HG02678 (cell line): ENCODE data around the gene ALDH7A1.
"Not testable (repeated sequence)": the region's sequence is repeated elsewhere in the genome, so short reads cannot be mapped to it uniquely, and the experiment has no call there.

ENCODE experiments used
- ATAC-seq: cut with Tn5 transposase; IDR thresholded peaks from one replicate; pipeline ENCODE4 v1.9.1; 2021; ENCODE audit warnings: mild to moderate bottlenecking, moderate library complexity; ENCODE audit not compliant: unreplicated experiment

The ALDH7A1 gene

DNA sequence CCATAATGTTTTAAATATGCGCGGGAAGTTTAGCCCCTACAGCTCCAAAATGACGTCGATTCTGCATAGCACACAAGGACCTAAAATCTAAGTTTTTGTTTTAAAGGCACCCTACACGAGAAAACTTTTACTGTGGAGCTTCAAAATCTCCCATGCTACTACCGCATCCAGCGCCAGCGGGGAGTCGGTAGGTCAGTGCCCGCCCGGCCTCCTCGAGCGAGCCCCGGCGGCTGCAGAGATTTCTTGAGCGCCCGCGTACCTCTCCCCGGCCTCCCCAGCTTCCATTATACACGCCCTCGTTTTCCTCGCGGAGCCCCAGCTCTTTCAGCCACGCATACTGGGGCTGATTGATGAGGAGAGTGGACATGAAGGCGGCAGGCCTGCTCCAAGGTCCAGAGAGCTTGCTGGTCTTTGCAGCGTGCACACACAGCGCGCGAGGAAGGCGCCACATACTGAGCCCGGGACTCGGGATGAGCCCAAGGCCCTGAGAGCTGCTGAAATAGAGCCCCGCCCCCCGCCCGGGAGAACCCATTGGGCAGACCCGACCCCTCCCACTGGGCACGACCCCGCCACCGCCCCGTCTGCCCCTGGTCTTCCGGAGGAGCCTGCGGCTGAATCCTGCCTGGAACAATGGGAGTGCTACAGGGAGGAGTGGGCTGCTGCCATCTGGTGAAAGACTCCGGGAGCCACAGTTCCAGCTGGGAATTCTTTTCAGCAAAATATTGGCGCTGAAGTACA, at the start of gene ALDH7A1:
TSS of gene ALDH7A1 (minus strand) at position 472 of the 738 bp plus-strand sequence. CDS start at position 451, 21 bp downstream.
- ATAC-seq = peak; percentile 76

DNA sequence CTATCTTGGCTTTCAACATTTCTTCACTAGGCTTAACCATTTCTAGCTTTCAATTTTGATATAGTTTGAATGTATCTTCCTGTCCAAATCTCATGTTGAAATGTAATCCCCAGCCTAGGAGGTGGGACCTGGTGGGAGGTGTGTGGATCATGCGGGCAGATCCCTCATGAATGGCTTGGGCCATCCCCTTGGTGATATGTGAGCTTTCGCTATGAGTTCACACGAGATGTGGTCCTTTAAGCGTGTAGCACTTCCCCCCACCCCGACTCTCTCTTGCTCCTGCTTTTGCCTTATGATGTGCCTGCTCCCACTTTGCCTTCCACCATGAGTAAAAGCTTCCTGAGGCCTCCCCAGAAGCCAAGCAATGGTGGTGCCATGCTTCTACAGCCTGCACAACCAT, 46.4 kb upstream of the ALDH7A1 start:
- ATAC-seq = no peak

DNA sequence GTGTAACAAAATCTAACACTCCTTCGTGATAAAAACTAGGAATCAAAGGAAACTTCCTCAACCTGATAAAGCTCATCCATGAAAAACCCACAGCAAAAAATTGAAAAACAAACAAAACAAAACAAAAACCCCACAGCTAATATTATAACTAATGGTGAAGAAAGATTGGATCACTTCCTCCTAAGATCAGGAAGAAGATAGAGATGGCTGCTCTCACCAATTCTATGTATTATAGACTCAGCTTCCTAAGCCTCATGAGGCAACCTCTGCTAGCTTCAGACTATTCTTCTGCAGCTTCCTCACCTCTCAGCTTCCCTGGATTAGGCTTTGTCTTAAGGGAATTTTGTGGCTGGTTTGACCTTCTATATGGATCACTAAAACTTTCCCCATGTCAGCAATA, 45.8 kb upstream of the ALDH7A1 start:
- no peak for ATAC-seq

DNA sequence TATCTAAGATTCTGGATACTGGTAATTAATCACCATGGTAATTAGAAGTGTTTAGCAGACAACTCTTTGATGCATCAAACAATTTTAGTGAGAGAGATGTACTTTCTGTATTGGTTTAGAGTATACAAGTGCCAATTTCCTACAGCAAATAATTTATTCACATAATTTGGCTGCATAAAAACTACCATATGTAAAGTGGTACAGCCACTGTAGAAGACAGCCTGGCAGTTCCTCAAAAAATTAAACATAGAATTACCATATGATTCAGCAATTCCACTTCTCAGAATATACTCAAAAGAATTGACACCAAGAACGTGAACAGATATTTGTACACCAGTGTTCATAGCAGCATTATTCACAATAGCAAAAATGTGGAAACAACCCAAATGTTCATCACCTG, 41.9 kb upstream of the ALDH7A1 start:
- ATAC-seq = no peak

DNA sequence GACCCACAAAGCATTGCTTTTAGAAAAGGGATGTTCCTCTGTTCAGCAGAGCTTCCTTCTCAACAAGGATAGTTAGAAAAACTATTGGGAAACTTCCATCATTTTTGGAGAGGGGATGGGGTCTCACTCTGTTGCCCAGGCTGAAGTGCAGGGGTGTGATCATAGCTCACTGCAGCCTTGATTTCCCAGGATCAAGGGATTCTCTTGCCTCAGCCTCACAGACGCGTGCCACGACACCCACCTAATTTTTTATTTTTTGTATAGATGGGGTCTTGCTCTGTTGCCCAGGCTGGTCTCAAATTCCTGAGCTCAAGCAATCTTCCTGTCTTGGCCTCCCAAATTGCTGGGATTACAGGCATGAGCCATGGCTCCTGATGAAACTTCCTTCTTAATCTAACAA, 40.6 kb upstream of the ALDH7A1 start:
- no peak for ATAC-seq

DNA sequence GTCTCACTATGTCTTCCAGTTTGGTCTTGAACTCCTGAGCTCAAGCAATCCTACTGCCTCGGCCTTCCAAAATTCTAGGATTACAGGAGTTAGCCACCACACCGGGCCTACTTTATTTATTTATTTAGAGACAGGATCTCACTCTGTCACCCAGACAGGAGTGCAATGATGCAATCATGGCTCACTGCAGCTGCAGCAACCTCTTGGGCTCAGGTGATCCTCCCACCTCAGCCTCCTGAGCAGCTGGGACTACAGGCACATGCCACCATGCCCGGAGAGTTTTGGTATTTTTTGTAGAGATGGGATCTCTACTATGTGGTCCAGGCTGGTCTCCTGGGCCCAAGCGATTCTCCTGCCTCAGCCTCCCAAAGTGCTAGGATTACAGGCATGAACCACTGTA, 38.5 kb upstream of the ALDH7A1 start:
- no peak for ATAC-seq

DNA sequence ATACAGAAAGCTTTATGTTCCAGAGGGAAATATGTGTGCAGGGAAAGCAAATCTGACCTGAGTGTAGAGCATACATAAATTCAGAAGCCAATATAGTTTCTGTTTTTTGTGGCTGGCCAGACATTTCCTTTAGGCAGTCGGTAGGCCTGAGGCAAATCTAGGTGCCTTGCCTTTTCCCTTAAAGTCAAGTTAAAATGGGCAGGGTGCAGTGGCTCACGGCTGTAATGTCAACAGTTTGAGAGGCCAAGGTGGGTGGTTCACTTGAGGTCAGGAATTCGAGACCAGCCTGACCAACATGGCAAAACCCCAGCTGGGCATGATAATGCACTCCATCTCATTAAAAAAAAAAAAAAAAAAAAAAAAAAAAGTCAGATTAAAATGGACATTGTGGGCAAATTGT, 36.9 kb upstream of the ALDH7A1 start:
- no peak for ATAC-seq

DNA sequence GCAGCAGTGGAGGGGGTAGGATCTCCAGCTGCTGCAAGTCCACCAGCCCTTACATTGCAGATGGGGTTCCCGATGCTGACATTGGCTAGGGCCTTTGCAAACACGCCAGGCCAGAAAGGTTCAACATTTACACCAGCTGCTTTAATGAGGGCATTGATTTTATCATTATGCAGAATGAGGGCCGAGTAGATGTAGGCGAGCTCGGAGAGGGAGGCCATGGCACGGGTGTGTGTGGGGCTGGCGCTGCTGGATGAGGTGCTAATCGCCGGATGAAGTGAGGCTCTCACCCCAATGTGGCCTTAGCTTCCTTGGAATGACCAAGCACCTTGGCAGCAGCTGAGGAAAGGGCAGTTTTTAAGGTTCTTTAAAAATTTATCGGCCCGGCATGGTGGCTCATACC, 33.1 kb upstream of the ALDH7A1 start:
- no peak for ATAC-seq

DNA sequence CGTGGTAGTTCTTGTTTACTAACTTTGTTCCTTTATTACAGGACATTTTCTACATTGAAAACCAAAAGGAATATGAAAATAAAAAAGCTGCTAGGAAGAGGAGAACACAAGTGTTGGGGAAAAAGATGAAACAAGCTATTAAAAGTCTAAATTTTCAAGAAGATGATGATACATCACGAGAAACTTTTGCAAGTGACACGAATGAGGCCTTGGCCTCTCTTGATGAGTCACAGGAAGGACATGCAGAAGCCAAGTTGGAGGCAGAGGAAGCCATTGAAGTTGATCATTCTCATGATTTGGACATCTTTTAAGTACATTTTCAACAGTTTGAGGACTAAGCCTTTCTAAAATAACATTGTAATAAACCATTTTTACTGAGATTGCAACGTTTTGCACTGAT, 29.5 kb upstream of the ALDH7A1 start:
- ATAC-seq = no peak

DNA sequence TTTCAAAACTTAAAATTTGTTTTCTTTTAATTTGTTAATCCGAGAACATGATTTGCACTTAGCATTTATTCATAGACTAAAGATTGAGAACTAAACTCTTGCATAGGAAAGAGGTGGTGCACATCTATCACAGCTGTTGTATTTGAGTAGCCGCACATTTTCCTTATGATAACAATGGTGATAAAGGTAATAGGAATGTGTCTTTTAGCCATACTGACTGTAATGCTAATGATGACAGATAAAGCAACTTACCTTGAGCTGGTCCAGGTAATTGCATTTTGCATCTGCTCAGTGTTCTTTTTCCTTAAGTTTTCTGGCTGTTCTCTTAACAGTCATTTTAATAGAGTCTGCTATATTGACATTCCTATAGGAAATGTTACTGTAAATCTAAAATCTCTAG, 24.8 kb upstream of the ALDH7A1 start:
- no peak for ATAC-seq

DNA sequence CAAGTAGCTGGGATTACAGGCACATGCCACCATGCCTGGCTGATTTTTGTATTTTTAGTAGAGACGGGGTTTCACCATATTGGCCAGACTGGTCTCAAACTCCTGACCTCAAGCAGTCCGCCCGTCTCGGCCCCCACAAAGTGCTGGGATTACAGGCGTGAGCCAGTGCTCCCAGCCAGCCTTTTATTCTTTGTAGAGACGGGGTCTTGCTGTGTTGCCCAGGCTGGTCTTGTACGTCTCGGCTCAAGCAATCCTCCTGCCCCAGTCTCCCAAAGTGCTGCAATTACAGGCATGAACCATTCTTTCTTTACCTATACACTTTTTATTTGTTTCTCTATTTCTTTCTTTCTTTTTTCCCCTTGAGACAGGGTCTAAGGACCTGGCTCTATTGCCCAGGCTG, 22.6 kb upstream of the ALDH7A1 start:
- not testable (repeated sequence) for ATAC-seq

DNA sequence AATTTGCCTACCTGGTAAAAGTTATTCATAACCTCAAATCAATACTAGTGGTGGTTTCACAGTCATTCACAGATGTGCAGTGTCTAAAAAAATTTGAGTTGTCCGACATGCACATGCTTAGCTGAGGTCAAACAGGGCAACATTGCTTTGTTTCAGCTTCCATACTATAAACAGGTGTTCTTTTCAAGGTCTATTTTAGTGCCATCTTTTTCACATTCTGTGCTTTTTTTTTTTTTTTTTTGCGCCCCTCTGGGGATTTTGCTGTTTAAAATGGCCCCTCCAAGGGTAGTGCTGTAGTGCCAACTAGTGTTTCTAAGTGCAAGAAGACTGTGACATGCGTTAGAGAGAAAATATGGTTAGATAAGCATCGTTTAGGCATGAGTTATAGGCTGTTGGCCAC, 20.3 kb upstream of the ALDH7A1 start:
- ATAC-seq = peak; percentile 99

DNA sequence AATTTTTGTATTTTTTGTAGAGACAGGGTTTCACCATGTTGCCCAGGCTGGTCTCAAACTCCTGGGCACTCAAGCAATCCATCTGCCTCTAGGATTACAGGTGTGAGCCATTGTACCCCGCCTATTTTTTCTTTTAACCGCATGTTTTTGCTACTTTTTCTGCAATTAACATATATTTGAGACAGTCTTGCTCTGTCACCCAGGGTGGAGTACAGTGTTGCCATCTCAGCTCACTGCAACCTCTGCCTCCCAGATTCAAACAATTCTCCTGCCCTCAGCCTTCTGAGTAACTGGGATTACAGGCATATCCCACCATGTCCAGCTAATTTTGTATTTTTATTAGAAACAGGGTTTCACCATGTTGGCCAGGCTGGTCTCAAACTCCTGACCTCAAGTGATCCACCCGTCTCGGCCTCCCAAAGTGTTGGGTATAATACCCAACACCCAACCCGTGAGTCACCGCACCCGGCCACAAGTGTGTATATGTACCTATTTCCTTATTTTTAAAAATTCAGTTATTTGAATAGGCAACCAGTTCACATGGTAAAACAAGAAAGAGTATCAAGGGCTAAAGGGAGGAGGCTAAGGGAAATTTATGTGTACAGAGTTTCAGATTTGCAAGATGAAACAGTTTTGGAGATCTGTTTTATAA, 19.0 kb upstream of the ALDH7A1 start:
- no peak for ATAC-seq

DNA sequence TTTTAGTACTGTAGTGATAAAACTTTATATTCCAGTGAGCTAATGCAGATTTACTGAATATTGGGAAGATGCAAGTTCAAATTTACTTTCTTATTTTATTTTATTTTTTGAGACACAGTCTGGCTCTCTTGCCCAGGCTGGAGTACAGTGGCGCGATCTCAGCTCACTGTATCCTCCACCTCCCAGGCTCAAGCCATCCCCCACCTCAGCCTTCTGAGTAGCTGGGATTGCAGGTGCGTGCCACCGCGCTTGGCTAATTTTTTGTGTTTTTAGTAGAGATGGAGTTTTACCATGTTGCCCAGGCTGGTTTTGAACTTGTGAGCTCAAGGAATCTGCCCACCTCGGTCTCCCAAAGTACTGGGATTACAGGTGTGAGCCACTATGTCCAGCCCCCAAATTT, 15.6 kb upstream of the ALDH7A1 start:
- ATAC-seq = no peak

DNA sequence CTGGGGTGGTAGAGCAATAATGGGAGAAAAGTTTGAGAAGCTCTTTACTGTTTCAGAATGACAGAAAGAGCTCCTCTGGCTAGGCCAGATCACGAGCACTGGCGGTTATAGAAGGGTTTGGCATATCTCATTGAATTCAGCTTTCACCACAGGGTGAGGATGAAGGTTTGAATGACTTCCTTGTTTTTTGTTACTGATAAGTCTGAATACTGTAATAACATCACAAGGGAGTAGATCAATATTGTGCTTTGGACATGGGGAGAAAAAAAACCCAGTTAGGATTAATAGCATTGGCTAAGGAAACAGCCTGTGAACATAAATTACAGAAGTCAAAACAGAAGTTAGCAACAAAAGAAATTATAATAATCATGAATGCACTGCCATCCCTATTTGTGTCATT, 15.1 kb upstream of the ALDH7A1 start:
- ATAC-seq = no peak

DNA sequence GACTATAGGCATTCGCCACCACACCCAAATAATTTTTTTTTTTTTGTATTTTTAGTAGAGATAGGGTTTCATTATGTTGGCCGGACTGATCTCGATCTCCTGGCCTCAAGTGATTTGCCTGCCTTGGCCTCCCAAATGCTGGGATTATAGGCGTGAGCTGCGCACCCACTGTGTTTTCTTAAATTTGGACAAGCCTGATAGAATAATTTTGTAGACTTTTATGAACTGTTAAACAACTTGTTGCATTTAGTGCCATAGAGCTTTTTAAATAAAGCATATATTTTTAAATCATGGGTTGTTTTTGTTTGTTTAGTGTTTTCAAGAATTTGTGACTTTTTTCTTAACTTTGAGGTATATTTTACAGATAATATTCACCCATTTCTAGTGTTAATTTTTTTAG, 10.5 kb upstream of the ALDH7A1 start:
- ATAC-seq = no peak

DNA sequence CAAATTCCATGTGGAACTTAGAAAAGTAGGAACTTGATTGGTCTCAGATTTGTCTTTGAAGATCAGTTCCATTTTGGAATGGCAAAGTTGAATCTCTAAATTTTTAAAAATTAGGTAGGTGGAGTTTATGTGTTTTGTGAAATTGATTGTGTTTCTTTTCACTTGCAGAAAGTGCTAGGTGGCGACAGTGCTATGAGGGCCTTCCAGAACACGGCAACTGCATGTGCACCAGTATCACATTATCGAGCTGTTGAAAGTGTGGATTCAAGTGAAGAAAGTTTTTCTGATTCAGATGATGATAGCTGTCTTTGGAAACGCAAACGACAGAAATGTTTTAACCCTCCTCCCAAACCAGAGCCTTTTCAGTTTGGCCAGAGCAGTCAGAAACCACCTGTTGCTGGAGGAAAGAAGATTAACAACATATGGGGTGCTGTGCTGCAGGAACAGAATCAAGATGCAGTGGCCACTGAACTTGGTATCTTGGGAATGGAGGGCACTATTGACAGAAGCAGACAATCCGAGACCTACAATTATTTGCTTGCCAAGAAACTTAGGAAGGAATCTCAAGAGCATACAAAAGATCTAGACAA, 8.5 kb upstream of the ALDH7A1 start:
- ATAC-seq = no peak

DNA sequence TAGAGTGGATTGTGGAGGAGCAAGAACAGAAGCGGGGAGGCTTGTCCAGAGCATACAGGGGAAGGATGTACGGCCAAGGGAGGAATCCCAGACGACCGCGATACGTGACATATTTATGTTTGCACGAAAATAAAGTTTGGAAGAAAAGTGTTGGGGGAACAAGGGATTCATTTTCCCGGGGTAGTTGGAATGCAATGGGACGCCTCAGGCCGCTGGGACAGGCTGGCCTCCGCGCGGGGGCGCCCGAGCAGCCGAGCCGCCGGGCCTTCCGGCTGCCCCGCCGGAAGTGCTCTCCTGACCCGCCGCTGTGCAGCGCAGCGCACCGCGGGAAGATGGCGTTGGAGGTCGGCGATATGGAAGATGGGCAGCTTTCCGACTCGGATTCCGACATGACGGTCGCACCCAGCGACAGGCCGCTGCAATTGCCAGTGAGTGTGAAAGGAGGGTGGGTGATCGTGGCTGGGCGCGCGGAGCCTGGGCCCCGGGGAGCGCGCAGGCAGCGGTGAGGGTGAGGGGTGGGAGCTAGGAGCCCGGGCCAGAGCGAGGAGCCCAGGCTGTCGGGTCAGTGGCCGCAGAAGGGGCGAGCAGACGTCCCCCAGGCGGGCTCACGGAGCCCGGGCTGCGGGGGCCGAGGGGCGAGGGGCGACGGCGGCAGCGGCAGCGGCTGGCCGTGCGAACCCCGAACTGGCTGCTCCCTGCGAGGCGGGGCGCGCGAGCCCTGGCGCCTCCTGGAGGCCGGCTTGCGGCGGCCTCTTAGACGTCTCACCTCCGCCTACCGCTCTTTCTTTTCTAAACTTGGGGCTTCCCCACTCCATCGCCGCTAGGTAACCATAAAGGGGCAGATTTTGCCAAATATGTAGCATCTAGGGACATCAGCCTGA, 5.9 kb upstream of the ALDH7A1 start, which contains the start of gene PHAX:
TSS of gene PHAX (plus strand) at position 317 of the 881 bp plus-strand sequence. CDS start at position 333, 16 bp downstream.
- peak; percentile 96 for ATAC-seq

DNA sequence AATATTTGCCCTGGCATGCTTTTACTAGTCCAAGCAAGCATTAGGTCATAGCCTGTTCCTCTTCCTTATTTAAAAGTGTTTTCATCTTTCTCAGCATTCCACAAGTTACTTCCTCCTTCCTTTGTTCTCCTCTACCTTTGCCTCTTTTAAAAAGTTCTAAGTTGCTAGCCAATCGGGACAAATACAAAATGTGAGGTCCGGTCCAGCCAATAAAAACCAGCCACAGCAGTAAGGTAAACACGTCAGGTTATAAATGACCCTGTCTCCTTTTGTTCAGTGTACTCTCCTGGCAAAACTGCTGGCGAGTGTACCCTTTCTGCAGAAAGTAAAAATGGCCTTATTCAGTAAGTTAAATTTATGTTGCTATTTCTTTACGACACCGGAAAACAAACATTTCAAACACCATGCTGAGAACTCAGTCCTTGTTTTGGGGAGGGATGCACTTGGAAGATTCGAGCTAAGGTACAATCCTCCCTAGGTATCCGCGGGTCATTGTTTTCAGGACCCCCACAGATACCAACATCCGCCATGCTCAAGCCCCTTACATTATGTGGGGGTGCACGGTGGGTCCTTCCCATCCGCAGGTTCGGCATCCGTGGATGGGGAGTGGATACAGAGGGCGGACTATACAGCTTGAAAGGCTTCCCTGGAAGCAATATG, 5.1 kb upstream of the ALDH7A1 start:
- not testable (repeated sequence) for ATAC-seq

DNA sequence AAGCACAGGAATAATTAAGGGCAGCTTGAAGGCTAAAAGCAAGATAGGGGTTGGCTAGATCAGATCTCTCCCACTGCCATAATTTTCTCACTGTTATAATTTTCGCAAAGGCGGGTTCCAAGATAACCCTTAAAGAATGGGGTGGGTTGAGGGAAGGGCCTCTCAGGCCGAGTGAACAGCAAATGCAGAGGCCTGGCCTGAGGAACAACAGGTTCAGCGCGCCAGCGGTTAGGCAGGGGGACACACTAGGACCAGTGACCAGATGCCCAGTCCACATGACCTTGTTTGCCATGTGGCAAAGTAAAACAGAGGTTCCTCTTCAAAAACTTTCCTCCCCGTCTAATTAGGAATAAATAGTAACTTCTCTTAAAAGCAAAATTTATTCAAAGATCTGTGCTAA, 4.5 kb upstream of the ALDH7A1 start:
- ATAC-seq = no peak

DNA sequence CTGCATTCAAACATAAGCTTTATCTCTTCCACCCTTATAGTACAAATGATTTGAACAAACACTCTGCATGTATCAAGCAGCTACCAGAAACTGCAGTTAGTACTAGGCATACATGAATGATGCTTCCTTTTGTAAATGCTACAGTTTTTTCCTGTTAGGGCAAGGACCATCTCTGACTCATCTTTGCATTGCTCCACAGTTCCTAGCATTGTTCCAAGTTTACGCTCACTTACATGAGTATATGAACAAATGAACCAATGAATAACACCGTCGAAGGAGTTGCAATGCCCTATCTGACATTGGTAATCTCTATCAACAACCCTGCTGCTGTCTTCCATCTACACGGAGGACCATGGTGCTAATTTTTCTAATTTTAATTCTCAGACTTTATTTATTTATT, 2.1 kb upstream of the ALDH7A1 start:
- no peak for ATAC-seq
